B cell (primary cell): Measurements from ENCODE around the gene ZNF746. TPM values are rescaled to one million over a fixed set of nuclear protein-coding genes. Genes with fewer than 3 reads are reported as not detected.

Source experiments
- ATAC-seq: fragments of 200-7000 bp; cut with Tn5 transposase; one replicate; pipeline ENCODE4 v1.10.0; 2021; ENCODE audit warnings: low read depth, mild to moderate bottlenecking, moderate number of reproducible peaks, moderate library complexity
- CTCF ChIA-PET: fragments of 350-600 bp; sonication (Branson Sonifier 250); formaldehyde crosslinking; loops from one replicate; lab custom pipeline; 2021; ENCODE audit warnings: antibody characterized with exemption, inconsistent platforms; lab: Charles Lee
- POLR2A ChIA-PET: fragments of 350-600 bp; sonication (Branson Sonifier 250); formaldehyde crosslinking; loops from one replicate; lab custom pipeline; 2021; ENCODE audit warnings: antibody characterized with exemption; lab: Charles Lee
- DNase-seq: peaks from one replicate; pipeline ENCODE4 v3.0.0; 2013
- H2AFZ ChIP-seq: 2 replicates; pipeline ENCODE4 v1.6.1; 2012; ENCODE audit warnings: mild to moderate bottlenecking, low read depth, low read length; ENCODE audit not compliant: insufficient read depth, poor library complexity, severe bottlenecking
- H3K27ac ChIP-seq, 2 donors: 1 replicate in 1 of 2; 2 replicates in 1 of 2; pipeline ENCODE4 v1.5.1; 2012 to 2013; ENCODE audit warnings: low read length in 2 of 2, mild to moderate bottlenecking in 2 of 2, moderate library complexity in 1 of 2
- H3K27me3 ChIP-seq, 4 experiments: fragments of 200-600 bp in 1 of 4; sonication (generic) in 1 of 4; replicated peaks in 1 of 4; 1 replicate in 2 of 4; 2 replicates in 2 of 4; pipeline versions ENCODE4 v1.6.1 to v1.7.0; 2013 to 2016; ENCODE audit warnings: low read length in 3 of 4, mild to moderate bottlenecking in 2 of 4, mixed read lengths in 1 of 4, moderate library complexity in 1 of 4; ENCODE audit not compliant: insufficient read depth in 4 of 4, control insufficient read depth in 3 of 4; ENCODE audit errors: control extremely low read depth in 1 of 4
- H3K36me3 ChIP-seq, 2 experiments: replicated peaks in 1 of 2; 1 replicate in 1 of 2; 2 replicates in 1 of 2; pipeline versions ENCODE4 v1.6.1 to v1.7.1; 2013; ENCODE audit warnings: low read length in 1 of 2; ENCODE audit not compliant: insufficient read depth in 2 of 2, control insufficient read depth in 1 of 2; ENCODE audit errors: control extremely low read depth in 1 of 2, extremely low read depth in 1 of 2
- H3K4me1 ChIP-seq, 2 donors: fragments of 200-600 bp in 1 of 2; sonication (generic) in 1 of 2; 1 replicate in 1 of 2; 2 replicates in 1 of 2; pipeline versions ENCODE4 v1.5.1 to v1.6.1; 2013 to 2017; ENCODE audit warnings: low read length in 2 of 2; ENCODE audit not compliant: control insufficient read depth in 2 of 2, insufficient read depth in 2 of 2
- H3K4me2 ChIP-seq: replicated peaks from 2 replicates; pipeline ENCODE3; 2012; ENCODE audit warnings: mild to moderate bottlenecking, low read depth, low read length; ENCODE audit not compliant: poor library complexity, severe bottlenecking
- H3K4me3 ChIP-seq, 5 experiments: fragments of 200-600 bp in 1 of 5; sonication (generic) in 1 of 5; 1 replicate in 3 of 5; 2 replicates in 2 of 5; pipeline versions ENCODE4 v1.5.1 to v1.7.0; 2011 to 2016; ENCODE audit warnings: low read length in 4 of 5, mild to moderate bottlenecking in 4 of 5, low read depth in 2 of 5, control low read depth in 1 of 5, moderate library complexity in 1 of 5; ENCODE audit not compliant: insufficient read depth in 1 of 5; ENCODE audit errors: control extremely low read depth in 1 of 5, extremely low read depth in 1 of 5
- H3K79me2 ChIP-seq: fragments of 200-600 bp; sonication (generic); one replicate; pipeline ENCODE4 v1.6.0; 2016; ENCODE audit warnings: low read length; ENCODE audit not compliant: control insufficient read depth, insufficient read depth
- H3K9ac ChIP-seq: fragments of 200-600 bp; sonication (generic); 2 replicates; pipeline ENCODE4 v1.6.1; 2017; ENCODE audit warnings: mild to moderate bottlenecking, low read length, moderate library complexity
- H3K9me3 ChIP-seq, 3 donors: one replicate each; pipeline versions ENCODE4 v1.6.1 to v1.7.1; 2013; ENCODE audit warnings: low read length in 2 of 3; ENCODE audit not compliant: control insufficient read depth in 2 of 3, insufficient read depth in 1 of 3; ENCODE audit errors: control extremely low read depth in 1 of 3
- H4K20me1 ChIP-seq: 2 replicates; pipeline ENCODE4 v1.6.0; 2012; ENCODE audit warnings: mild to moderate bottlenecking, low read length; ENCODE audit not compliant: insufficient read depth, control insufficient read depth, poor library complexity, severe bottlenecking
- H3K27ac Mint-ChIP-seq: one replicate; pipeline ENCODE4 v1.8.0; 2021; ENCODE audit warnings: mixed read lengths
- H3K27me3 Mint-ChIP-seq: one replicate; pipeline ENCODE4 v1.8.0; 2021; ENCODE audit warnings: mixed read lengths
- H3K4me1 Mint-ChIP-seq: one replicate; pipeline ENCODE4 v1.8.0; 2021; ENCODE audit warnings: mixed read lengths
- H3K4me3 Mint-ChIP-seq: one replicate; pipeline ENCODE4 v1.8.0; 2021; ENCODE audit warnings: mixed read lengths
- H3K9me3 Mint-ChIP-seq: one replicate; pipeline ENCODE4 v1.8.0; 2022; ENCODE audit warnings: mixed read lengths; ENCODE audit not compliant: insufficient read depth
- EZH2 ChIP-seq: IDR thresholded peaks from 2 replicates; pipeline ENCODE4 v1.6.1; 2012; ENCODE audit warnings: borderline replicate concordance, low read depth, mild to moderate bottlenecking, moderate library complexity, low read length; ENCODE audit not compliant: insufficient read depth, poor library complexity, severe bottlenecking
- WGBS: methylation state at CpG from one replicate; pipeline ENCODE4 v1.1.5; 2013; ENCODE audit warnings: missing lambda C conversion rate; ENCODE audit not compliant: insufficient coverage; 5-methylcytosine and 5-hydroxymethylcytosine counted together
- intact Hi-C: fragments of 100-400 bp; cut with micrococcal nuclease; formaldehyde crosslinking; loops from one replicate; pipeline ENCODE4 v1.10.0; 2022
- polyA plus RNA-seq: library from polyadenylated mRNA; depleted of rRNA; stranded (reverse); fragments of >200 nt; gene quantifications from 2 replicates; pipeline ENCODE4 v1.2.3, GENCODE V29; 2012
- total RNA-seq, 2 donors: library from RNA; stranded (reverse); fragments of 120-200 nt in 1 of 2; gene quantifications; 1 replicate in 1 of 2; 2 replicates in 1 of 2; pipeline versions ENCODE4 v1.2.3 to v1.2.4, GENCODE V29; 2013 to 2022
- TF ChIP-seq, protein P1 (sequence below): fragments of 200-600 bp; IDR thresholded peaks from one replicate; pipeline ENCODE4 v1.8.0; 2022; ENCODE audit warnings: antibody characterized with exemption, mild to moderate bottlenecking

ZNF746 gene
- total and polyA plus RNA-seq, 2 donors (not counting 1 experiment from before 2014, with no cell fraction given): 15.6 to 30.4 TPM

- H3K9me3 ChIP-seq: no peaks in the 10 kb centered on the region
- H2AFZ ChIP-seq: no peak overlapping the region
- 98% methylated on average over 10 of the region's 10 CpGs for WGBS
- H4K20me1 ChIP-seq: peaks cover 28% of the 10 kb centered on the region
- H3K27me3 ChIP-seq: no peaks in the 10 kb centered on the region
- H3K4me2 ChIP-seq: no peak overlapping the region
- intact Hi-C loops: no loop called here
- H3K36me3 ChIP-seq: peaks cover 0 to 57% of the 10 kb centered on the region in 2 experiments
- no peak for ATAC-seq
- Mint-ChIP-seq H3K4me1 (peaks cover 15% of the 10 kb centered on the region), H3K27me3 (no peaks in the 10 kb centered on the region), H3K9me3 (no peaks in the 10 kb centered on the region), H3K4me3 (no peak overlapping the region), H3K27ac (no peak overlapping the region)
- CTCF ChIA-PET: interaction anchor here (1.1 kb wide), 1 partner anchor 31 kb away, joined by 3 read pairs; no protein-coding TSS in a partner anchor
- H3K9ac ChIP-seq: no peak overlapping the region
- TF ChIP-seq EZH2: no peak
- TF ChIP-seq, protein P1, sequence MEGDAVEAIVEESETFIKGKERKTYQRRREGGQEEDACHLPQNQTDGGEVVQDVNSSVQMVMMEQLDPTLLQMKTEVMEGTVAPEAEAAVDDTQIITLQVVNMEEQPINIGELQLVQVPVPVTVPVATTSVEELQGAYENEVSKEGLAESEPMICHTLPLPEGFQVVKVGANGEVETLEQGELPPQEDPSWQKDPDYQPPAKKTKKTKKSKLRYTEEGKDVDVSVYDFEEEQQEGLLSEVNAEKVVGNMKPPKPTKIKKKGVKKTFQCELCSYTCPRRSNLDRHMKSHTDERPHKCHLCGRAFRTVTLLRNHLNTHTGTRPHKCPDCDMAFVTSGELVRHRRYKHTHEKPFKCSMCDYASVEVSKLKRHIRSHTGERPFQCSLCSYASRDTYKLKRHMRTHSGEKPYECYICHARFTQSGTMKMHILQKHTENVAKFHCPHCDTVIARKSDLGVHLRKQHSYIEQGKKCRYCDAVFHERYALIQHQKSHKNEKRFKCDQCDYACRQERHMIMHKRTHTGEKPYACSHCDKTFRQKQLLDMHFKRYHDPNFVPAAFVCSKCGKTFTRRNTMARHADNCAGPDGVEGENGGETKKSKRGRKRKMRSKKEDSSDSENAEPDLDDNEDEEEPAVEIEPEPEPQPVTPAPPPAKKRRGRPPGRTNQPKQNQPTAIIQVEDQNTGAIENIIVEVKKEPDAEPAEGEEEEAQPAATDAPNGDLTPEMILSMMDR: no peak
- H3K27ac ChIP-seq: no peak overlapping the region
- no peak for DNase-seq
- no peak overlapping the region for H3K4me3 ChIP-seq
- H3K79me2 ChIP-seq: peaks cover 25% of the 10 kb centered on the region
- POLR2A ChIA-PET: no interaction called here
- H3K4me1 ChIP-seq: peaks cover 1 to 3% of the 10 kb centered on the region in 2 donors
Observed at GRCh38 chr7:149454006-149454405, 43.6 kb downstream of the ZNF746 start.

DNA sequence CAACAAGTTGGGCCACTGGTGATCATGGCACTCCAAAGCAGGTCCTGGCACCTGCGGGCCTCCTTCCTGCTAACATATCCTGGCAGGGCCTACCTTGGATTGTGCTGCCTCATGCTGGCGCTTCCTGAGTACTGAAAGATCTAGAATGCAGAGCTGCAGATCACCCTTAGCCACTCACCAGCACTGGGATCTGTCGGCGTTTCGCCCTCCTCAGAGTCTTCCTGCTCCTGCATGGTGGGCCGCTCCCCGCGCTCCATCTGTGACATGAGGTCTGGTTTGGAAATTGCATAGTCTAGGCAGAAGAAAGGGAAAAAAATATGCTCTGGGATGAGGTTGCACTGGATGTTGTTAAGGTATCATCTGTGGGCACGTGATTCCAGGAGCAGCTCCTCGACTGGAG, 46.8 kb downstream of the ZNF746 start:
- Histone ChIP-seq H3K4me2 (no peak overlapping the region), H3K4me3 (no peak overlapping the region), H3K27ac (no peak overlapping the region), H4K20me1 (peaks cover 4% of the 10 kb centered on the region), H3K4me1 (no peaks in the 10 kb centered on the region), H3K9ac (no peak overlapping the region), H3K79me2 (peaks cover 4% of the 10 kb centered on the region), H3K36me3 (peaks cover 0 to 67% of the 10 kb centered on the region in 2 experiments), H2AFZ (no peak overlapping the region), H3K9me3 (no peaks in the 10 kb centered on the region), H3K27me3 (no peaks in the 10 kb centered on the region)
- no peak overlapping the region for H3K4me3 Mint-ChIP-seq
- POLR2A ChIA-PET: no interaction called here
- DNase-seq (no peak), ATAC-seq (no peak)
- intact Hi-C loops: no loop called here
- CTCF ChIA-PET: no interaction called here
- TF ChIP-seq, protein P1: no peak
- no peak for TF ChIP-seq EZH2
- no peak overlapping the region for H3K27ac Mint-ChIP-seq
- 97% methylated on average over 6 of the region's 10 CpGs for WGBS
- H3K9me3 Mint-ChIP-seq: no peaks in the 10 kb centered on the region
- H3K27me3 Mint-ChIP-seq: no peaks in the 10 kb centered on the region
- no peaks in the 10 kb centered on the region for H3K4me1 Mint-ChIP-seq
